Epidermal melanocyte (primary cell): ENCODE results near the gene BBS9.

ENCODE experiments used
- DNase-seq: peaks from one replicate; pipeline ENCODE4 v3.0.0; 2011; ENCODE audit warnings: low spot score; ENCODE audit not compliant: insufficient read length

Gene BBS9

DNA sequence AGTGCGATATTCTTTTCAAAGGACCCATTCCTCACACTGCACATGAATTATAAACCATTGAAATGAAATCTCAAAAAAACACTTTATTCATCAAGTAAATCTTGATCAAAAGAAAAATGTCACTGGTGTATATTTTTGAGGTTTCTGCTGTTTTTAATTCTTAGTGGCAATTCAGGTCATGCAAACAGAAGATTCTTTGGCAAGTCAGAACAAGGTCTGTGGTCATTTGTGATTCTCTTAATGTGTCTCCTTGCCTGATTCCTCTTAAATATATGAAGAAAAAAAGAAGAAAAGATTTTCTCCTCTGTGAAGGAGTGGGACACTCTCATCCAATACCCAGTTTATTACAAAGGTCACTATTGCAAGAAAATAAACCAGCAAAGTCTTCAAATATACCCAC is 467.8 kb downstream of the BBS9 start:
- DNase-seq = no peak

GRCh38 chr7:33601101-33601500 is 471.7 kb downstream of the BBS9 start:
- no peak for DNase-seq

DNA sequence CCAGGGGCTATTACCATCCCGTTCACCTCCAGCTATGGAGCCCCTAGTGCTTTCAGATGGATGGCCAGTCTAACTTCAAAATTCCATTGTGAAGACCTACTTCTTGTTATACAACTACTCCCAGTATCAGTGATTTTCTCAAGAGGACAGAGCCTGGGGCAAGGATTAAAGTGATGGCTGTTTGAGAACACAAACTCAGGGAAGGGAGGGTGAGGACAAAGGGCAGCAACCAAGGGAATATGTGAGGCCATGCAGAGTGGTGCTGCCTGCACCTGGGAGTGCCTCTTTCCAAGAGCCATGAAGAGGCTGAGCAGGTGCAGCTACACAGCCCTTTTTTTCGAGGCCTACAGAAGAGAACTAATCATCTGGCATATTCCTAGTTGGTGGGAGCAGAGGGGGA is 472.5 kb downstream of the BBS9 start:
- no peak for DNase-seq

DNA sequence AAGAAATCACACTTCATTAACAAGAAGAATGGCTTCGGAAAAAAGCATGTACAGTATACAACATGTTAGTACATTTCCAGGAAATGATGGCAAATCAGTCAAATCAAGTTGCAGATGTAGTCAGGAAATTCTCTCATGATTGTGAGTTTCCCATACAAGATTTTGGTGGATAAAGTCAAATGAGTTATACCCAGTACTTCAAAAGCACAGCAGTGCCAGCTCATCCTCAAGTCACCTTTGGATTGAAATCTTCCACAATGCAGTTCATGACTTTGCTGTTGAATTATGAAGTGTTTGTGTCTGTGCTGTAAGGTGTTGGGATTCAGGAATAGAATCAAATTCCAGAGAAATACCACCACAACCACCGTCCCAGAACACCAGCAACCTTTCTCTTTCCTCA is 474.7 kb downstream of the BBS9 start:
- no peak for DNase-seq

GRCh38 chr7:33610918-33611317 is 481.6 kb downstream of the BBS9 start:
- DNase-seq = no peak

GRCh38 chr7:33612442-33612841 is 483.1 kb downstream of the BBS9 start:
- no peak for DNase-seq

DNA sequence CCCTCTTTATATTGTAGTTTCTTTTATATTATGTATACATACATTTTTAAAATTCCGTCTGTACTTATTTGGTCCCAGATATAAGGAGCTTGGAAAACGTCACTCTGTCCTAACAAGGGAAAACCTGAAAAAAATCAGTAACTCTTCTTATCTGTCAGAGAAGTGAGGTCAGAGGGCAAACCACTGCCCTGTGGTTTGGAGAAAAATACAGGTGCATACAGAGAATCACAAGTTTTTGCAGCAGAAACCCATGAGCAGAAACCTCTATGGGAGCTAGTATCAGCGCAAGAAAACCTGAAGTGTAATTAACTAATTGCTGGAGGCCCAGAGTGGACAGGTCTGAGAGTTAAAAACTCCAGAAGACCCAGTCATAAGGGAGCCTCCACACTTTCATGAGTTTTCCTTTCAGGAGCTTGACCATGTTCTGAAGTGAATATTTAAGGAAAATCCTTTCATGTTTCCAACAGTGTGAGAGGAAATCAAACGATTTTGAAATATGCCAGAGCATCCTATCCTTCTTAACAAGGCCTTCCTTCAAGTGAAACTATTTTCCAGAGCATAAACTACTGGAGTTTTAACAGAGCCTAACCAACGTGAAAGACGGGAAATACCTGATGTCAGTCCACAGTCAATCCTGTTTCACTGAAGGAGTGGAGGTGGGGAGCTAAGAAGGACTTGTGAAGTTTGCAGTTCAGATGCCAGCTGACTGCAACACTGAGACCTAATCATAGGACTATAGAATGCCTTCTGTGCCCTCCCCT is 485.2 kb downstream of the BBS9 start:
- DNase-seq = no peak

DNA sequence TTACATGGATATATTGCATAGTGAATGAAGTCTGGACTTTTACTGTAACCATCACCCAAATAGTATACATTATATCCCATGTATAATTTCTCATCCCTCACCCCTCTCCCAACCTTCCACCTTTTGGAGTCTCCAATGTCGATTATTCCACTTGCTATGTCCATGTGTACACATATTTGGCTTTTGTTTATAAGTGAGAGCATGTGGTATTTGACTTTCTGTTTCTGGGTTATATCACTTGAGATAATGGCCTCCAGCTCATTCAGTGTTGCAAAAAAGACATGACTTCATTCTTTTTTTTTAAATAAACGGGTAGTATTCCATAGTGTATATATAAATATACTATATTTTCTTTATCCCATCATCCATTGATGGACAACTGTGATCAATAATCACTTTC is 487.4 kb downstream of the BBS9 start:
- no peak for DNase-seq

DNA sequence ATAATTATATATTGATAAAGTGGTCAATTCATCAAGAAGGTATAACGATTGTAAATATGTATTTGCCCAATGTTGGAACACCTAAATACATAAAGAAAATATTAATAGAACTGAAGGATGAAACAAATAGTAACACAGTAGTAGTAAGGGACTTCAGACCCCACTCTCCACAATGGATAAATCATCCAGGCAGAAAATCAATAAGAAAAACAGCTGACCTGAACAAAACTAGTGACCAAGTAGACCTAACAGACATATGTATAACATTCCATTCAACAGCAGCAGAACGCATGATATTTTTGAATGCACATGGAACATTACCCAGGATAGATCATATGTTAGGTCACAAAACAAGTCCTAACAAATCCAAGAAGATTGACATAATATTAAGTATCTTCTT is 489.9 kb downstream of the BBS9 start:
- DNase-seq = no peak

DNA sequence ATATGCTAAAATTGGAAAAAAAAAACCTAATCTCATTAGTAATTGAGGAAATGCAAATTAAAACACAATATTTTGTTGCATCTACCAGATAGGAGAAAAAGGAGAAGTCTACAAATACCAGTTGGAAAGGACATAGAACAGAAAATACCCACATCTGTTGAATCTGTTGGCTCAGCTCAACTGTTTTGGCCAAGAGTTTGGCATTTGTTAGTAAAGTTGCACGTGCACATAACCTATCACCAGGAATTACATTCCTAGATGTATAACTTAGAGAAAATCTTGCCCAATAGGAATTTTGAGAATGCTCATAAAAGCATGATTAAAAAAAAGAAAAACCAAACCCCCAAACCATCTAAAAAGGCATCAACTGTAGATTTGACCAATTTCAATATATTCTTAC is 493.9 kb downstream of the BBS9 start:
- no peak for DNase-seq

DNA sequence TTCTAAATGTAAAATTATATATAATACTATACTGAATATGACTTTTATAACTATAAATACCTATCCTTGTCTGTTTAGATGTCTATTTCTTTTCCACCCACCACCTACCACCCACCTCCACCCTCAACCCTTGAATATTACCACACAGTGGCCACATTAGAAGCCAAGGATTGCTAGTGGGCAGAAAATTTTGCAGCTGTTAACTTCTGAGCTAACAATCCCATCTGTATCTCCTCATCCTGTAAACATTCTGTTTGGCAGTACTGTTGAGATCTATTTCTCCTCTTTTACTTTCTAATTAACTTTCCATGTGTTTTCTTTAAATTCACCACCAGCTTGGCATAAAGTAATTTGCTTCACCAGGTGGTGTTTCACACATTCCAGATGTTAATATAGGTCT is 494.9 kb downstream of the BBS9 start:
- no peak for DNase-seq

DNA sequence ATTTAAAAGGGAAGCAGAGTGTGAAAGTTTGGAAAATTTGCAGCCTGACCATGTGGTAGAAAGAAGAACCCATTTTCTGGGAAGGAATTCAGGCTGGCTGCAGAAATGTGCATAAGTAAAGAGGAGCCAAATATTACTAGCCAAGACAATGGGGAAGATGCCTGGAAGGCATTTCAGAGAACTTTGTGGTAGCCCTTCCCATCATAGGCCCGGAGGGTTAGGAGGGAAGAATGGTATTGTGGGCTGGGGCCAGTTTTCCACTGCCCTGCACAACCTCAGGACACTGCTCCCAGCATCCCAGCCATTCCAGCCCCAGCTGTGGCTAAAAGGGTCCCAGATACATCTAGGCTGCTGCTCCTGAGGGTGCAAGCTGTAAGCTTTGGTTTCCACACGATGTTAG is 497.5 kb downstream of the BBS9 start:
- DNase-seq = no peak

GRCh38 chr7:33627741-33628140 is 498.4 kb downstream of the BBS9 start:
- DNase-seq = no peak

GRCh38 chr7:33628894-33629293 is 499.5 kb downstream of the BBS9 start:
- no peak for DNase-seq

DNA sequence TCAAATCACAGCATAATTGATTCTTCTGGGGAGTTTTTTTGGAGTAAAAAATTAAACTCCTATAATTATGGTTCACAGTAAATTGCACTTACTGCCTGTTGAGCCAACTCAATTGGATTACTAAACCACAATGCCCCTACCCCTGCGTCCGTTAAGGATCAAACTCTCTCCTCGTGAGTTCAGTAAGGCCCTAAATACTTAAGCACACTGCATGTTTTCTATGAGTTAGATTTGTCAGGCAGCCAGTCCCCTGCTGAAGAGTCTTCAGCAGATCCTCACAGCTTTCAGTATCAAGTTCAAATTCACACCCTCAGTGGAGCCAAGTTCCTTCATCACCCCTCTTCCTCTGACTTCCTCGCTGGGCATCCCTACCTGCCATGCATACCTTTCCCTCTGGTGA is 501.0 kb downstream of the BBS9 start:
- DNase-seq = no peak

DNA sequence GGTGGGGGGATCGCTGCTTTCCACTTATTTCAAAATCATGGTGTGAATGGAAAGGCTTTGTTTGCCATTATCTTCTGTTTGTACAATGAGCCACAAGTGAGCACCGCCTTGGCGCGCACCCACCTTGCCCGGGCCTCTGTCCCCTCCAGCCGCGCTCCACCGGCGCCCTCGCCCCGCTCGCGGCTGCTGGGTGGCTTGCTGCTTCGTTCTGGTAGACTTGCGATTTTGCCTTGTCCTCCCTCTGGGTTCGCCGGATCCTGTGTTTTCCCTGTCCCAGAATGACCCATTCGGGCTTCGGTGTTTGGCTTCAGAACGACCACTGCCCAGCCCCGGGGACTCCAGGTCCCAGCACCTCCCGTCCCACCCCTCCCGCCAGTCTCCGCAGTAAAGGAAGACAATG is 503.0 kb downstream of the BBS9 start:
- DNase-seq = no peak

GRCh38 chr7:33632840-33633525 is 503.6 kb downstream of the BBS9 start:
- no peak for DNase-seq

- DNase-seq = no peak
Observed at GRCh38 chr7:33634606-33635005, 505.2 kb downstream of the BBS9 start.

DNA sequence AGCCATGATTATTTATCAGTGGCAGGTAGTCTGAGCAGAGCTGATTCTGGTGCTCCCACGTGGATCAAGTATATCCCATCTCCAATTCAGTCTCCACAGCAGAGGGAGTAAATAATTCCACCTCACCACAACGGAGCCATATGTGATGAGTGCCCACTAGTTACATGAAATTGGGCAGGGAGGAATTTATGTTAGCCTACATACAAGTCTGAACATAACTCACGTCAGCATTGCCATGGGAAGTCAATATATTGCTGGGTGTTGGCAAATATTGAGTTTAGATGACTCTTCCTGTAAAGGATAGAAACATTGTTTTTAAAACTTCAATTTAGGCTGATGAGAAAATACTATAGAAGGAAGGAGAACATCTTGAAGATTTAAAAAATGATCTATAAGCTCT is 507.0 kb downstream of the BBS9 start:
- no peak for DNase-seq

DNA sequence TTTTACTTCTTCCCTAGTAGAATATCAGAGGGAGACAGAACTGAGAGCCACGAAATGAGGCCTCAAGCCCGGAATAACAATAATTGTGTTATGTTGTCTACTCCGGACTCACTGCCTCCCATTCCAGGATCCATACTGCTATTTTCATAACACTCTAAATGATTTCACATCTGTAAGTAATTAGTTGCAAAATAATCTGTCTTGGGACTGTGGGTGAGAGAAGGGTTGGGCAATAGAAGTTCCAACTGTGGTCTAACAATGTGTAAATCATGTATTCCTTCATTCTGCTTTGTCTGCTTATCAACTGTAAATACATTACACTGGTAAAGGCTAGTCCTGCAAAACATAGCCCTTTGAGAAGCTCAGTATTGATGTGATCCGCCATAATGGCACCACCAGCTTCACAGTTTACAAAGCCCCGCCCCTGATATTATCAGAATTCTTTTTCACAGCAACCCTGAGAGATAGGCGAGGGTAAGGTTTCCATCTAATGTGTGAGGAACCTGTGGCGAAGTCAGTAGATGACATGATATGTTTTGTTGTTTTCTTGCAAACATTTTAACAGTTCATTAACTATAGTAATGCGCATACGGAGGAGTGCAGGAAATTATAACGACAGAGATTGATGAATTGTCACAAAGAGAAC is 510.3 kb downstream of the BBS9 start:
- DNase-seq = no peak

DNA sequence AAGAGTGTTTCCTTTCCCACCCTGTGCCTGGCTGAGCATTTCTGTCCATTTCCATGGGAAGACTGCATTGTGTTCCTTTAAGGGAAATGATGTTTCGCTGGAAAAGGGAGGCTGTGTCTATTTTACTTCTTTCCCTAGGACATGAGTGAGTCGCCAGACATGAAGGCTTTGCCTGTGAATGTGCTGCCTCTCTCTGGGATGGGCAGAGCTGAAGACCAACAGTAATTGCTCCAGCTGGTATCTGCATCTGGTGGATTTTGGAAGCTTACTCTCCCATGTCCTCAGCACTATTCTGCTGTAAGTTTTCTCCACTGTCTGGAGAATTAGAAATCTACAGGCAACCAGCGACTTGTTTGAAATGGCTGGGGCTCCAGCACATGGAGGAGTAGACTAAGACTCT is 511.4 kb downstream of the BBS9 start:
- no peak for DNase-seq

DNA sequence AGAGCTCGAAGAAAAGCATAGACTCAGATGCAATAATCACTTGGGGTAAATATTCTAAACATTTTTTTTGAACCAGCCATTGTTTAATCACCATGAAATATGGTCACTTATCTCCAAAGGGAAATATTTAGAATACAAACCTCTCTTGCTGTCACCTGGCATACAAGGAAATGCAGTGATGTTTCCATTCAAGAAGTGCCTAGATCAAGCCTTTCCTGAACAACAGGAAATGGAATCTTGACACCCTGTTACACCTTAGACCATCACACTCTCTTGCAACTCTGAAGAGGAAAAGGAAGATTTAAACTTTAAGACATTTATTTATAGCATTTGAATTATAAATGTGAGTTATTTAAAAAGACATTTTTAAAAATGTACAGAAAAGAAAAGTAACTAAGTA is 512.9 kb downstream of the BBS9 start:
- DNase-seq = no peak

GRCh38 chr7:33643530-33643929 is 514.2 kb downstream of the BBS9 start:
- no peak for DNase-seq
